Occipital lobe (tissue), 2 donors: Measurements from ENCODE around the gene BNC2. TPM values are rescaled to one million over a fixed set of nuclear protein-coding genes. Genes with fewer than 3 reads are reported as not detected.

Experiments used
- DNase-seq: peaks from one replicate; lab custom pipeline; 2025; lab: John Stamatoyannopoulos, UW
- total RNA-seq: library from RNA; depleted of rRNA; stranded (reverse); fragments of >200 nt; gene quantifications from one replicate; pipeline ENCODE4 v1.2.3, GENCODE V29; 2014

Gene BNC2
- total RNA-seq, 1 donor from 2014 or later: 1.6 TPM

- no peak for DNase-seq
These were observed 242.1 kb downstream of the BNC2 start for GRCh38 chr9:16628413-16628812.

- DNase-seq: no peak
These were observed 242.5 kb downstream of the BNC2 start for GRCh38 chr9:16627967-16628366.

- no peak for DNase-seq
These were observed 242.9 kb downstream of the BNC2 start for GRCh38 chr9:16627521-16627920.

DNA sequence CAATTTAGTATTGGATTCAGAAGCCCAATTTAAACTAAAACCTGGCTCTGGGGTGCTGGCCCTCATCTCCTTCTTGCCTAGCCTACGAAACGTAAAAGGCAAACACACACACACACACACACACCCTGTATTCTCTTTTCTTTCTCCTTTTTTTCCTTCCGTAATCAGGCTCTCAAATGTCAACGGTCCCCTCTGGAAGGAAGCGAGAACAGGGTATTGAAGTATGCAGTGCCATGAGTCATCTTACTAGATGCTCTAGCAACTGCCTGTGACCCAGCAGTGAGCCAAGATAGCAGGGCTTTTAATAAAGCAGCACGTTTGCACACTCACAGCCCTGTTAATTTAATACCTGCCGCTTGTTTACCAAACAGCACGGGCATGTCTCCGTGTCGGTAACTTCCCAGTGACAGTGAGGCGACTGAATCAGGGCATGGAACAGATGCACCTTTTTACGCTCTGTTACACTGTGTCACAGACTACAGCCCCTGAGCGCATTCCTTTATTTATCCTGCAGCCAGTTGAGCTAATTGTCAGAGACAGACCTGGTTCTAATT, 243.8 kb downstream of the BNC2 start:
- DNase-seq: no peak

- DNase-seq: no peak
These were observed 244.7 kb downstream of the BNC2 start for GRCh38 chr9:16625811-16626210.

DNA sequence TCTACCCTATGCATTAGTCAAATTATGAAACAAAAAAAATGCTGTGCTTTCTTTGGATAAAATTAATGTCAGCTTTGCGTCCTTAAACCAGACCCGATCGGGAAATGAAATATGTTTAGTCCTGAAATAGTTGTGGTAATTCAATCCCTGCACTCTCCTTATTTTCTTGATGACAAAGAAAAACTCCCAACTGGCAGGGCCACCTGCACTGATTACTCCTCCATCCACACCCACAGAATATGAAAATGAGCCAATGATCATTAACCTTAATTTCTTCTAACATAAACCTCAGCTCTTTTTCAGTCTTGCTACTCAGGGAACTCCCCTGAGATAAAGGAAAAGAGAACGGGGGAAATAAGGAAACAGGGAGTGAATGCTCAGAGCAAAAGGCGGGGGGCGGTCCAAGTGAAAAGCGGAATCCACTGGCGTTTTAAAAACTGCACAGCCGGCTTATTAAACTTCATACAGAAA, 245.3 kb downstream of the BNC2 start:
- DNase-seq: no peak

DNA sequence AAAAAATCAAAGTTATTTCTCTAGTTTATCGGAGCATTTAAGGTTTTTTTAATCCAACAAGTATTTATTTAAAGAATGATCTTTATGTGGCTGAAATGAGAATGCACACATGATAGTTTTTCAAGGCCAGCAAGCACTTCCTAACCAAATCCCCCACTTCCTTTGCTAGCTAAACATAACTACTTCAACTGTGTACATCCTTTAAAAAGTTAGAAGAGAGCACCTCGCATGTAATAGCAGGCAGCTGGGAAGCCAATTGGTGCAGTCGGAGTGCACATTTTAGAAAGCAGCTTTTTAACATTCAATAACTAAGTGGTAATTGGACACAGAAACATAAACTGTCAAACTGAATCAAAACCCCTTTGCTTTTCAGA, 245.7 kb downstream of the BNC2 start:
- no peak for DNase-seq

GRCh38 chr9:16623989-16624743, 246.3 kb downstream of the BNC2 start:
- no peak for DNase-seq

DNA sequence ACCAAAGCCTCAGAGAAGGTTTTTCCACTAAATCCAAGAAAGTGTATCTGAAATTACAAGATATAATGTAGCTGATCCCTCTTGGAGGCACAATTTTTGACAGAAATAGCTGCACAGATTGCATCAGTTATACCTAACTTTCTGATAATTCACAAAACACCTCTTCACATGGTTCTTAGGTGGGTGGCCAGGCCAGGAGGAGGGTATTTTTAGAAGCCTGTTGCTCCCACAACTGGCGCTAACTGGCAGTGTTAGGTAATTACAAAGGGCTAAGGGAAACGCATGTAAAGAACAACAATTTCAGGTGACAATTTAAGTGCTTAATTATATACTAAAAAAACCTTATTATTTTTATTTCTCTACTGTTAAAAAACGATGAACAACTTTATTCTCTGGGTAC, 247.9 kb downstream of the BNC2 start:
- DNase-seq: no peak

GRCh38 chr9:16619914-16620520, 250.5 kb downstream of the BNC2 start:
- no peak for DNase-seq

DNA sequence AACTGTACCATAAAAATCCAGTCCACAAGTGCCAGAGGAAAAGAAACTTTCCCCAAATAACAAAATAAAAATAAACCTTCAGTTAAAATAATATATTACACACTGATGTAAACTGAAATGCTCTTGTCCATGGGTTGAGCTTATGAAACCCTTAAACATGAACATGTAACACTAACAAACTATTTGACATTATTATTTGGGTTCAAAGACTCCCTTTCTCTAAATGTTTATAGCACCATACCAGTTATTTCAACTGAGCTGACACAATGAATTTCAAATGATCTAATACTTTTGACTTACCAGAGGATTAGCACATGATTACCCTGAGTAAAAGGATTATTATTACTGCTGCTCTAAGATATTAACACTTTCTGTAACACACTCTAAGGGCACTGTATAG, 251.1 kb downstream of the BNC2 start:
- no peak for DNase-seq

GRCh38 chr9:16618524-16618923, 251.9 kb downstream of the BNC2 start:
- DNase-seq: no peak

GRCh38 chr9:16616686-16617085, 253.8 kb downstream of the BNC2 start:
- DNase-seq: no peak

GRCh38 chr9:16615451-16615850, 255.0 kb downstream of the BNC2 start:
- no peak for DNase-seq

- DNase-seq: no peak
These were observed 256.9 kb downstream of the BNC2 start for GRCh38 chr9:16613605-16614004.

GRCh38 chr9:16613051-16613450, 257.4 kb downstream of the BNC2 start:
- DNase-seq: no peak

GRCh38 chr9:16612627-16613026, 257.8 kb downstream of the BNC2 start:
- DNase-seq: no peak

DNA sequence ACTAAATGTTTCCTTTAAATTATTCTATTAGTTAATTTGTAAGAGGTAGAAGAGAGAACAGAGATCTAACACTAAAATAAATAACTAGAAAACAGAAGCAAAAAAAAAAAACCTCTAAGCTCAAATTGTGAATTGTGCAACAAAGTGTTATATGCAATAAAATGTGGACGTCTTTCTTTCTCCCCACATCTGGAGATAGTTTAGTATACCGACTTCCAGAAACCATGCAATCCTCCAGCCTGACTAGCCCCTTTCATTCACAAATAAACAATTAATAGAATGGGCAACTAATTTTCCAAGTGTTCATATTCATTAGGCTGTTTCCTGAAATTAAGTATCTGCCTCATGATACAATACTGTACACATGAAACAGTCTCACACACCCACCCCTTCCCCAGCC, 258.5 kb downstream of the BNC2 start:
- DNase-seq: no peak

DNA sequence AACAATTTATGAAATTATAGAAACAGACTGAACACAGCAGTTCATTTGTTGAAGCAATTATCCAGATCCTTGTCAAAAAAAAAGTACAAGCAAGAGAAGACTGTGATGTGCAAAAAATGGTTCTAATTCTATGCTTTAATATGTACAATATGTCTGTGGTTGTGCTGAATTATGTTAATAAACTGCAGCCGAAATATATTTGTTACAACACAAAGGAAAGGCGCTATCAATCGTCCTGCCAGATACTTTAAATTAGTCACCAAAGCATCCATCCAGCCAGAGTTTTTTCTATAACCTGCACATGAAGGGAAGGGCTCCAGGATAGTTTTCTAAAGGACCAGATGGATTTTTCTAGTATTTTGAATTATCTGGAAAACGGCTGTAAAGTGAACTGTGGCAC, 259.5 kb downstream of the BNC2 start:
- no peak for DNase-seq

GRCh38 chr9:16610538-16610937, 259.9 kb downstream of the BNC2 start:
- DNase-seq: no peak

GRCh38 chr9:16608906-16609305, 261.6 kb downstream of the BNC2 start:
- no peak for DNase-seq

GRCh38 chr9:16602494-16602893, 268.0 kb downstream of the BNC2 start:
- no peak for DNase-seq

GRCh38 chr9:16601991-16602390, 268.5 kb downstream of the BNC2 start:
- DNase-seq: no peak
